IMR-90 (cell line): ENCODE data around the gene COX14.

Source experiments
- BHLHE40 ChIP-seq: fragments of 150-350 bp; IDR thresholded peaks from 2 replicates; pipeline ENCODE4 v1.6.1; 2016; ENCODE audit warnings: mild to moderate bottlenecking, low read depth, low read length
- CEBPB ChIP-seq: IDR thresholded peaks from 2 replicates; pipeline ENCODE4 v1.6.1; 2012; ENCODE audit warnings: low read depth, low read length, improper control_type of control experiment
- CHD1 ChIP-seq: IDR thresholded peaks from 2 replicates; pipeline ENCODE4 v1.6.1; 2012; ENCODE audit warnings: low read depth, low read length, improper control_type of control experiment
- CTCF ChIP-seq: conservative IDR thresholded peaks from 2 replicates; pipeline ENCODE4 v1.5.1; 2012; ENCODE audit warnings: mild to moderate bottlenecking, low read depth, low read length, improper control_type of control experiment
- ELK1 ChIP-seq: fragments of 150-350 bp; IDR thresholded peaks from 2 replicates; pipeline ENCODE4 v1.6.1; 2016; ENCODE audit warnings: low read depth, mild to moderate bottlenecking, low read length, moderate library complexity, borderline replicate concordance
- FOS ChIP-seq: fragments of 150-350 bp; IDR thresholded peaks from 2 replicates; pipeline ENCODE4 v1.6.1; 2016; ENCODE audit warnings: low read depth, low read length
- MAZ ChIP-seq: IDR thresholded peaks from 2 replicates; pipeline ENCODE4 v1.6.1; 2012; ENCODE audit warnings: low read depth, mild to moderate bottlenecking, low read length, improper control_type of control experiment, moderate library complexity, borderline replicate concordance
- MXI1 ChIP-seq: IDR thresholded peaks from 2 replicates; pipeline ENCODE4 v1.6.1; 2012; ENCODE audit warnings: low read depth, mild to moderate bottlenecking, low read length, moderate library complexity, borderline replicate concordance
- POLR2A ChIP-seq: IDR thresholded peaks from 2 replicates; pipeline ENCODE4 v1.6.1; 2012; ENCODE audit warnings: mild to moderate bottlenecking, low read depth, low read length
- RAD21 ChIP-seq: IDR thresholded peaks from 2 replicates; pipeline ENCODE4 v1.6.1; 2012; ENCODE audit warnings: low read length, improper control_type of control experiment
- RCOR1 ChIP-seq: IDR thresholded peaks from 2 replicates; pipeline ENCODE4 v1.6.1; 2012; ENCODE audit warnings: mild to moderate bottlenecking, low read length, improper control_type of control experiment; ENCODE audit not compliant: insufficient replicate concordance
- RFX5 ChIP-seq: IDR thresholded peaks from 2 replicates; pipeline ENCODE4 v1.8.0; 2012; ENCODE audit warnings: low read depth, mild to moderate bottlenecking, low read length, moderate library complexity
- SMC3 ChIP-seq: fragments of 150-350 bp; IDR thresholded peaks from 2 replicates; pipeline ENCODE4 v1.6.1; 2016; ENCODE audit warnings: low read depth, mild to moderate bottlenecking, antibody characterized with exemption, low read length, moderate library complexity
- USF2 ChIP-seq: fragments of 150-350 bp; IDR thresholded peaks from 2 replicates; pipeline ENCODE4 v1.6.1; 2017; ENCODE audit warnings: mild to moderate bottlenecking, antibody characterized with exemption, low read length, low read depth

- peak; percentile 95 for TF ChIP-seq CTCF
- TF ChIP-seq SMC3, result peak; percentile 90
- peak; percentile 63; the same call in 1 of the 2 replicates for TF ChIP-seq MAZ
- TF ChIP-seq CEBPB, result no peak
- no peak for TF ChIP-seq BHLHE40
- TF ChIP-seq POLR2A, result no peak
- no peak for TF ChIP-seq MXI1
- no peak for TF ChIP-seq FOS
- peak; percentile 92 for TF ChIP-seq RAD21
- TF ChIP-seq CHD1, result no peak
- no peak for TF ChIP-seq RFX5
- TF ChIP-seq RCOR1, result no peak
- TF ChIP-seq ELK1, result no peak
- TF ChIP-seq USF2, result no peak
Measured at GRCh38 chr12:50070314-50071060, 41.5 kb upstream of the COX14 start.
